SU-DHL-6 (cell line): ENCODE measurements around the gene BICC1.

Experiments
- H2AFZ ChIP-seq: fragments of 200-600 bp; sonication (generic); 2 replicates; pipeline ENCODE4 v1.6.1; 2014; ENCODE audit warnings: low read depth, mild to moderate bottlenecking, moderate library complexity, mixed read lengths, antibody characterized with exemption, low read length; ENCODE audit not compliant: severe bottlenecking
- H3F3A ChIP-seq: fragments of 200-600 bp; shearing (Covaris generic); 2 replicates; pipeline ENCODE4 v1.6.0; 2016; ENCODE audit warnings: antibody characterized with exemption, mild to moderate bottlenecking; ENCODE audit not compliant: insufficient read depth
- H3K27ac ChIP-seq: fragments of 200-600 bp; sonication (generic); 2 replicates; pipeline ENCODE4 v1.5.1; 2016; ENCODE audit warnings: low read depth, mild to moderate bottlenecking, low read length, moderate library complexity, mixed read lengths
- H3K27me3 ChIP-seq: fragments of 200-600 bp; sonication (generic), shearing (Covaris generic); 2 replicates; pipeline ENCODE4 v1.6.0; 2014; ENCODE audit warnings: mild to moderate bottlenecking, low read length
- H3K36me3 ChIP-seq: fragments of 200-600 bp; sonication (generic); 2 replicates; pipeline ENCODE4 v1.6.1; 2014; ENCODE audit warnings: mild to moderate bottlenecking, low read length, mixed read lengths
- H3K4me2 ChIP-seq: fragments of 300-600, 200-600 bp; shearing (Covaris generic), sonication (generic); 2 replicates; pipeline ENCODE4 v1.6.0; 2014; ENCODE audit warnings: low read length, low read depth, mild to moderate bottlenecking; ENCODE audit not compliant: poor library complexity, severe bottlenecking
- H3K4me3 ChIP-seq: fragments of 200-600 bp; sonication (generic); 2 replicates; pipeline ENCODE4 v1.5.1; 2014; ENCODE audit warnings: antibody characterized with exemption, low read length, mild to moderate bottlenecking, mixed read lengths; ENCODE audit not compliant: insufficient read depth, poor library complexity, severe bottlenecking
- H3K79me2 ChIP-seq: fragments of 200-600 bp; sonication (generic); 2 replicates; pipeline ENCODE4 v1.6.1; 2014; ENCODE audit warnings: mild to moderate bottlenecking, low read length, moderate library complexity; ENCODE audit not compliant: insufficient read depth
- H3K9ac ChIP-seq: fragments of 200-600 bp; sonication (generic); 2 replicates; pipeline ENCODE4 v1.7.0; 2014; ENCODE audit warnings: mild to moderate bottlenecking, low read length
- H3K9me2 ChIP-seq: fragments of 200-600 bp; sonication (generic); replicated peaks from 2 replicates; pipeline ENCODE4 v1.6.1; 2014; ENCODE audit warnings: low read length; ENCODE audit not compliant: insufficient read depth
- H3K9me3 ChIP-seq: fragments of 200-600 bp; sonication (generic); 2 replicates; pipeline ENCODE4 v1.6.1; 2014; ENCODE audit warnings: low read length, mixed read lengths; ENCODE audit not compliant: insufficient read depth
- H4K20me1 ChIP-seq: fragments of 200-600 bp; sonication (generic); 2 replicates; pipeline ENCODE4 v1.6.1; 2014; ENCODE audit warnings: low read depth, mild to moderate bottlenecking, antibody characterized with exemption, low read length, moderate library complexity, mixed read lengths
- EZH2phosphoT487 ChIP-seq: fragments of 200-600 bp; sonication (generic), shearing (Covaris generic); conservative IDR thresholded peaks from 2 replicates; pipeline ENCODE4 v1.6.1; 2018; ENCODE audit warnings: mild to moderate bottlenecking, antibody characterized with exemption, low read length, moderate library complexity, mixed read lengths
- TF ChIP-seq, protein P1 (sequence below): fragments of 200-600 bp; sonication (generic); IDR thresholded peaks from one replicate; pipeline ENCODE4 v1.5.1; 2017; ENCODE audit warnings: antibody characterized with exemption, mild to moderate bottlenecking, low read length, moderate library complexity; ENCODE audit not compliant: insufficient read depth, poor library complexity, severe bottlenecking

BICC1 gene

DNA sequence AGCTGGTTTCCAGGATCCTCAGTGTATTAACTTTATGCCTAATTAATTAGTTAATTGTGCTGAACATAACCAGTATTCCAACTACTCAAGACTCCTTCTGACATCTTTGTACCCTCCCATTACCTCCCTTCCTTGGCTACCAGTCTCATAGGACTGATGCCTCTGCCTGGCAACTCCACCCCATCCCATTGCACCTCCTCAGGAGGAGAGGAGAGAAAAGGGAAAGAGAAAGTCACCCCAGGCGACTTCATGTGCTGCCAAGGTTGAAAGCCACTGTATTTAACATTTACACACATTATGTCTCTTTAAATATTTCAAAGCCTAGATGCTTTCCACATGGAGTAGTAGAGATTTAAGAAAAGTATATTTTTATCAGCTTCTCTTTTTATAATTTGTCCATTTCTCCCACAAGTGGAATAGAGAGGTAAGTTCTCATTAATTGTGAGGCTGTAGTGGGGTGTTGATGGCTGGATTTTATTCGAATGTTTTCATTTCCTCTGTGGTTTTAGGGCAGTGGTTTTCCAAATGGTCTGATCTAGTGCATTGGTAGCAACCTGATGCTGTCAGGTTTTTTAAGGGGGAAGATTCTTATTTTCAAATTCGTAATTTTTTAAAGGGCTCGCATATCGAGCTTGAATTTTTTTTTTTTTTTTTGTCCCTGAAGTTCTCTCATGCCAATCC lies 148.0 kb downstream of the BICC1 start:
- H3K4me3 ChIP-seq, result no peak overlapping the region
- H3F3A ChIP-seq, result no peaks in the 10 kb centered on the region
- TF ChIP-seq, protein P1, sequence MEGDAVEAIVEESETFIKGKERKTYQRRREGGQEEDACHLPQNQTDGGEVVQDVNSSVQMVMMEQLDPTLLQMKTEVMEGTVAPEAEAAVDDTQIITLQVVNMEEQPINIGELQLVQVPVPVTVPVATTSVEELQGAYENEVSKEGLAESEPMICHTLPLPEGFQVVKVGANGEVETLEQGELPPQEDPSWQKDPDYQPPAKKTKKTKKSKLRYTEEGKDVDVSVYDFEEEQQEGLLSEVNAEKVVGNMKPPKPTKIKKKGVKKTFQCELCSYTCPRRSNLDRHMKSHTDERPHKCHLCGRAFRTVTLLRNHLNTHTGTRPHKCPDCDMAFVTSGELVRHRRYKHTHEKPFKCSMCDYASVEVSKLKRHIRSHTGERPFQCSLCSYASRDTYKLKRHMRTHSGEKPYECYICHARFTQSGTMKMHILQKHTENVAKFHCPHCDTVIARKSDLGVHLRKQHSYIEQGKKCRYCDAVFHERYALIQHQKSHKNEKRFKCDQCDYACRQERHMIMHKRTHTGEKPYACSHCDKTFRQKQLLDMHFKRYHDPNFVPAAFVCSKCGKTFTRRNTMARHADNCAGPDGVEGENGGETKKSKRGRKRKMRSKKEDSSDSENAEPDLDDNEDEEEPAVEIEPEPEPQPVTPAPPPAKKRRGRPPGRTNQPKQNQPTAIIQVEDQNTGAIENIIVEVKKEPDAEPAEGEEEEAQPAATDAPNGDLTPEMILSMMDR, result no peak
- TF ChIP-seq EZH2phosphoT487, result no peak
- H3K9me3 ChIP-seq, result no peaks in the 10 kb centered on the region
- H3K27ac ChIP-seq, result no peak overlapping the region
- no peak overlapping the region for H3K9ac ChIP-seq
- H3K4me2 ChIP-seq, result no peak overlapping the region
- H4K20me1 ChIP-seq, result no peaks in the 10 kb centered on the region
- no peaks in the 10 kb centered on the region for H3K27me3 ChIP-seq
- H3K36me3 ChIP-seq, result no peaks in the 10 kb centered on the region
- no peaks in the 10 kb centered on the region for H3K79me2 ChIP-seq
- H2AFZ ChIP-seq, result no peak overlapping the region
- H3K9me2 ChIP-seq, result no peaks in the 10 kb centered on the region

DNA sequence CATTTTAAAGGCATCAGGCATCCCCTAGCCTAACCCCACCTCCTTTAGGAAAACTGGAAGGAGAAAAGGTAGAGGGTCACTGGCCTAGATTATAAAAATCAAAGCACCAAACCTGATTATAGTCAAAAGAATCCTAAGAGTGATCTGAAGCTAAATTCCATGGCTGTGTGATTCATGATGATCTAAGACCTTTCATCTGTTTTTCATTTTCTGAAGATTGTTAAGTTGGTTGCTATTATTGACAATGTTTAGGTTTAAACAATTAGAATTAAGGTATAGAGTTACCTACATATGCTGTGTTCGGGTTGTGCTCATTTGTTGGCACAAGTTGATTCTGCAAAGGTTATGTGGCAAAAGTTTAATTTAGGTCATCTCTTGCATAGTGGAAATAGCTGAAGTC lies 148.7 kb downstream of the BICC1 start:
- no peak overlapping the region for H3K4me2 ChIP-seq

DNA sequence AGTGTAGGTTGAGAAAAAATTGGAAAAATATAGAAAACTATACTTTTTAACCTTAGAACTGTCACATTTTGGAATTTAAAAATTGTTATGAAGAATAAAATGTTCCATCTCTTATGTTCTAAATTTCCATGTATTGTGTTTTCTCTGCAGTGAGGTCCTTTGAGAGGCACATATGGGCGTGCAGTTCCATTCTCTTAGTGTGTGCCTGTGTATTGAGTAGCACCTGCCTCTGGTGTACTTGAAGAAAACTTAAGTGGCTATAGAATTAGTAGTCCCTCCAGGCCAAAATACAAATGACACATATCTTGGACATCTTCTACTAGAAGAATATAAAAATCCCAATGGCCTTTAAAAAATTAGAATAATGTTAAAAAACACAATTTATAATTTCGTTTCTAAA lies 149.2 kb downstream of the BICC1 start:
- Histone ChIP-seq H3K9ac (no peak overlapping the region), H3K4me2 (no peak overlapping the region), H3F3A (no peaks in the 10 kb centered on the region), H3K36me3 (no peaks in the 10 kb centered on the region), H3K27ac (no peak overlapping the region), H3K27me3 (no peaks in the 10 kb centered on the region), H3K9me2 (no peaks in the 10 kb centered on the region), H3K4me3 (no peak overlapping the region), H3K9me3 (no peaks in the 10 kb centered on the region), H4K20me1 (no peaks in the 10 kb centered on the region), H3K79me2 (no peaks in the 10 kb centered on the region), H2AFZ (no peak overlapping the region)
- TF ChIP-seq EZH2phosphoT487, result no peak
- TF ChIP-seq, protein P1, result no peak

More for the DNA sequence above, 148.7 kb downstream of the BICC1 start:
- no peak overlapping the region for H2AFZ ChIP-seq
- no peaks in the 10 kb centered on the region for H3K79me2 ChIP-seq
- no peaks in the 10 kb centered on the region for H3K9me2 ChIP-seq
- no peak overlapping the region for H3K4me3 ChIP-seq
- no peaks in the 10 kb centered on the region for H3K36me3 ChIP-seq
- H4K20me1 ChIP-seq, result no peaks in the 10 kb centered on the region
- no peak for TF ChIP-seq EZH2phosphoT487
- TF ChIP-seq, protein P1, result no peak
- H3K27ac ChIP-seq, result no peak overlapping the region
- H3F3A ChIP-seq, result no peaks in the 10 kb centered on the region
- H3K9me3 ChIP-seq, result no peaks in the 10 kb centered on the region
- no peaks in the 10 kb centered on the region for H3K27me3 ChIP-seq
- H3K9ac ChIP-seq, result no peak overlapping the region
